ENCODE results near the gene OR52D1. TPM values are rescaled to one million over a fixed set of nuclear protein-coding genes. Genes with fewer than 3 reads are reported as not detected.

Gene OR52D1
- total RNA-seq, 2 donors from 2014 or later, result not detected

DNA sequence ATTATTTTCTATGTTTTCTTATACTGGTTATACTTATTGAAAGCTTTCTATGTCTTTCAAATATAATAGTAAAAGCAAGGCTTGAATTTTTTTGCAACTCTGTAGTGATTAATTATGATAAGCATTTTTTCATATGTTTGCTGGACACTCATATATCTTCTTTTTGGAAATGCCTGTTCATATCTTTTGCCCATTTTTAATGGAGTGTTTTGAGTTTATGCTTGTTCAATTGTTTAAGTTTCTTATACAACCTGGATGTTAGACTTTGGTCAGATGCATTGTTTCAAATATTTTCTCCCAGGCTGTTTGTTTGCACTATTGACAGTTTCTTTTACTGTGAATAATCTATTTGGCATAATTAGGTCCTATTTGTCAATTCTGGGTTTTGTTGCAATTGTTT lies 48.0 kb downstream of the OR52D1 start:
- no peaks in the 10 kb centered on the region for H3K27me3 ChIP-seq (replicated peaks; ENCODE audit: insufficient read depth)
- no peaks in the 10 kb centered on the region for H3K9me3 ChIP-seq
- no peak overlapping the region for H3K4me3 ChIP-seq
- TF ChIP-seq, protein P1, sequence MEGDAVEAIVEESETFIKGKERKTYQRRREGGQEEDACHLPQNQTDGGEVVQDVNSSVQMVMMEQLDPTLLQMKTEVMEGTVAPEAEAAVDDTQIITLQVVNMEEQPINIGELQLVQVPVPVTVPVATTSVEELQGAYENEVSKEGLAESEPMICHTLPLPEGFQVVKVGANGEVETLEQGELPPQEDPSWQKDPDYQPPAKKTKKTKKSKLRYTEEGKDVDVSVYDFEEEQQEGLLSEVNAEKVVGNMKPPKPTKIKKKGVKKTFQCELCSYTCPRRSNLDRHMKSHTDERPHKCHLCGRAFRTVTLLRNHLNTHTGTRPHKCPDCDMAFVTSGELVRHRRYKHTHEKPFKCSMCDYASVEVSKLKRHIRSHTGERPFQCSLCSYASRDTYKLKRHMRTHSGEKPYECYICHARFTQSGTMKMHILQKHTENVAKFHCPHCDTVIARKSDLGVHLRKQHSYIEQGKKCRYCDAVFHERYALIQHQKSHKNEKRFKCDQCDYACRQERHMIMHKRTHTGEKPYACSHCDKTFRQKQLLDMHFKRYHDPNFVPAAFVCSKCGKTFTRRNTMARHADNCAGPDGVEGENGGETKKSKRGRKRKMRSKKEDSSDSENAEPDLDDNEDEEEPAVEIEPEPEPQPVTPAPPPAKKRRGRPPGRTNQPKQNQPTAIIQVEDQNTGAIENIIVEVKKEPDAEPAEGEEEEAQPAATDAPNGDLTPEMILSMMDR (IDR thresholded peaks at IDR 0.05), result no peak
- ATAC-seq (ENCODE audit: insufficient number of reproducible peaks, low FRiP score, low read depth) (no peak), DNase-seq (ENCODE audit: low spot score) (no peak)
- no peak overlapping the region for H3K27ac ChIP-seq
- H3K4me1 ChIP-seq (ENCODE audit: control insufficient read depth in 1 of 2, low read depth in 2 of 2), result no peaks in the 10 kb centered on the region
- no peaks in the 10 kb centered on the region for H3K36me3 ChIP-seq

Other genes starting within 250 kb of the OR52D1 start
- gene HBG1, start 238.8 kb upstream of the OR52D1 start, total RNA-seq, result not detected
- not detected for gene HBG2, start 233.9 kb upstream of the OR52D1 start, total RNA-seq
- not detected for gene HBE1, start 218.7 kb upstream of the OR52D1 start, total RNA-seq
- not detected for gene OR51B4, start 186.7 kb upstream of the OR52D1 start, total RNA-seq
- not detected for gene OR51B2, start 164.4 kb upstream of the OR52D1 start, total RNA-seq
- 1 to 10 TPM in 1 of 2 donors, under 1 TPM in 1; 0.49 to 4.2 TPM for gene OR51B5, start 145.2 kb upstream of the OR52D1 start, total RNA-seq
- not detected for gene OR51B6, start 137.2 kb upstream of the OR52D1 start, total RNA-seq
- not detected for gene OR51M1, start 104.9 kb upstream of the OR52D1 start, total RNA-seq
- gene OR51Q1, start 66.6 kb upstream of the OR52D1 start, total RNA-seq, result not detected
- gene OR51I1, start 47.2 kb upstream of the OR52D1 start, total RNA-seq, result not detected
- not detected for gene OR51I2, start 39.4 kb upstream of the OR52D1 start, total RNA-seq
- 1 to 10 TPM in 1 of 2 donors, under 1 TPM in 1; 0.63 to 1.5 TPM for gene UBQLN3, start 21.3 kb downstream of the OR52D1 start, total RNA-seq
- 1 to 10 TPM in 1 of 2 donors, under 1 TPM in 1; 0.56 to 1.4 TPM for gene UBQLNL, start 28.0 kb downstream of the OR52D1 start, total RNA-seq
- gene OR52H1, start 59.9 kb downstream of the OR52D1 start, total RNA-seq, result 1 to 10 TPM in 1 of 2 donors, under 1 TPM in 1; 0.81 to 2.0 TPM
- gene OR52B6, start 92.2 kb downstream of the OR52D1 start, total RNA-seq, result not detected
- 1 to 10 TPM; 3.0 to 6.5 TPM for gene TRIM6, start 108.0 kb downstream of the OR52D1 start, total RNA-seq
- 1 to 10 TPM; 6.9 to 7.7 TPM for gene TRIM34, start 136.3 kb downstream of the OR52D1 start, total RNA-seq
- 10 to 100 TPM; 35.5 to 36.4 TPM for gene TRIM5, start 196.4 kb downstream of the OR52D1 start, total RNA-seq
- 100 to 1,000 TPM; 119 to 129 TPM for gene TRIM22, start 201.1 kb downstream of the OR52D1 start, total RNA-seq
- gene OR56B1, start 247.8 kb downstream of the OR52D1 start, total RNA-seq, result under 1 TPM; 0.27 to 0.49 TPM

All from thoracic aorta (tissue), 2 donors.